HepG2 (cell line): ENCODE data around the gene SFI1. TPM values are rescaled to one million over a fixed set of nuclear protein-coding genes. Genes with fewer than 3 reads are reported as not detected.

ENCODE experiments used
- ATAD3A ChIP-seq: sonication (generic); formaldehyde crosslinking; IDR thresholded peaks from 2 replicates; pipeline ENCODE4 v1.4.0; 2020; ENCODE audit warnings: missing genetic modification reagents
- FOXK1 ChIP-seq: sonication (generic); formaldehyde crosslinking; IDR thresholded peaks from 2 replicates; pipeline ENCODE4 v1.4.0; 2020; ENCODE audit warnings: low read depth, missing genetic modification reagents, borderline replicate concordance
- FOXK2 ChIP-seq: fragments of 450-650 bp; IDR thresholded peaks from 2 replicates; pipeline ENCODE4 v1.6.1; 2016
- FOXM1 ChIP-seq: sonication (generic); formaldehyde crosslinking; IDR thresholded peaks from 2 replicates; pipeline ENCODE4 v1.5.0; 2020; ENCODE audit warnings: missing genetic modification reagents
- GABPA ChIP-seq, 2 experiments: IDR thresholded peaks; 2 replicates each; pipeline ENCODE4 v1.6.1; 2011 to 2016; ENCODE audit warnings: low read depth in 2 of 2, low read length in 1 of 2, missing biosample characterization in 1 of 2, missing genetic modification characterization in 1 of 2
- HINFP ChIP-seq: sonication (generic); formaldehyde crosslinking; IDR thresholded peaks from 2 replicates; pipeline ENCODE4 v1.4.0; 2020; ENCODE audit warnings: low read depth, mild to moderate bottlenecking, missing genetic modification reagents
- HMG20B ChIP-seq: conservative IDR thresholded peaks from 2 replicates; pipeline ENCODE4 v1.6.1; 2016; ENCODE audit warnings: missing genetic modification reagents, missing compliant biosample characterization
- IRF2 ChIP-seq: IDR thresholded peaks from 2 replicates; pipeline ENCODE4 v1.6.1; 2018; ENCODE audit warnings: missing genetic modification reagents, missing compliant biosample characterization
- KDM1A ChIP-seq: IDR thresholded peaks from 2 replicates; pipeline ENCODE4 v1.6.1; 2016; ENCODE audit warnings: missing compliant biosample characterization
- SETDB1 ChIP-seq: sonication (generic); formaldehyde crosslinking; IDR thresholded peaks from 2 replicates; pipeline ENCODE4 v1.5.1; 2020; ENCODE audit warnings: missing genetic modification reagents, mild to moderate bottlenecking, borderline replicate concordance
- SMAD3 ChIP-seq: sonication (generic); formaldehyde crosslinking; IDR thresholded peaks from 2 replicates; pipeline ENCODE4 v1.4.0; 2020; ENCODE audit warnings: missing genetic modification reagents
- SMC3 ChIP-seq: IDR thresholded peaks from 2 replicates; pipeline ENCODE4 v1.6.1; 2011; ENCODE audit warnings: low read length, improper control_type of control experiment
- YEATS2 ChIP-seq: sonication (generic); formaldehyde crosslinking; IDR thresholded peaks from 2 replicates; pipeline ENCODE4 v1.4.0; 2020; ENCODE audit warnings: missing genetic modification reagents, borderline replicate concordance
- ZBTB8A ChIP-seq: sonication (generic); formaldehyde crosslinking; IDR thresholded peaks from 2 replicates; pipeline ENCODE4 v1.4.0; 2020; ENCODE audit warnings: mild to moderate bottlenecking, low read depth, missing genetic modification reagents, borderline replicate concordance
- ZGPAT ChIP-seq: IDR thresholded peaks from 2 replicates; pipeline ENCODE4 v1.6.1; 2016; ENCODE audit warnings: mild to moderate bottlenecking
- ZNF18 ChIP-seq: sonication (generic); formaldehyde crosslinking; IDR thresholded peaks from 2 replicates; pipeline ENCODE4 v1.8.0; 2022; ENCODE audit warnings: mild to moderate bottlenecking, missing genetic modification reagents; ENCODE audit not compliant: insufficient replicate concordance
- ZNF530 ChIP-seq: sonication (generic); formaldehyde crosslinking; IDR thresholded peaks from 2 replicates; pipeline ENCODE4 v1.5.0; 2020; ENCODE audit warnings: low read depth, mild to moderate bottlenecking, missing genetic modification reagents
- ZNF546 ChIP-seq: sonication (generic); formaldehyde crosslinking; conservative IDR thresholded peaks from 2 replicates; pipeline ENCODE4 v1.8.1; 2023; ENCODE audit warnings: mild to moderate bottlenecking, missing genetic modification reagents
- ZNF570 ChIP-seq: sonication (generic); formaldehyde crosslinking; IDR thresholded peaks from 2 replicates; pipeline ENCODE4 v1.4.0; 2020; ENCODE audit warnings: mild to moderate bottlenecking, missing genetic modification reagents, borderline replicate concordance
- ZNF740 ChIP-seq: sonication (generic); formaldehyde crosslinking; IDR thresholded peaks from 2 replicates; pipeline ENCODE4 v1.4.0; 2020; ENCODE audit warnings: missing genetic modification reagents
- ZNF777 ChIP-seq: sonication (generic); formaldehyde crosslinking; IDR thresholded peaks from 2 replicates; pipeline ENCODE4 v1.4.0; 2020; ENCODE audit warnings: missing genetic modification reagents
- ZNF83 ChIP-seq: sonication (generic); formaldehyde crosslinking; IDR thresholded peaks from 2 replicates; pipeline ENCODE4 v1.4.0; 2020; ENCODE audit warnings: missing genetic modification reagents, mild to moderate bottlenecking, borderline replicate concordance
- ZNF850 ChIP-seq: sonication (generic); formaldehyde crosslinking; conservative IDR thresholded peaks from 2 replicates; pipeline ENCODE4 v1.9.0; 2021; ENCODE audit warnings: mild to moderate bottlenecking, missing genetic modification reagents
- ZUFSP ChIP-seq: sonication (generic); formaldehyde crosslinking; IDR thresholded peaks from 2 replicates; pipeline ENCODE4 v1.9.0; 2021; ENCODE audit warnings: missing genetic modification reagents, mild to moderate bottlenecking, borderline replicate concordance
- polyA plus RNA-seq, 8 experiments: library from polyadenylated mRNA; depleted of rRNA in 3 of 8; stranded (reverse) in 7 of 8; unstranded in 1 of 8; fragments of >200 nt; fragmentation: Illumina TruSeq in 4 of 8; extraction: Trizol in 4 of 8; gene quantifications; 2 replicates each; pipeline versions ENCODE4 v1.2.1 to v1.2.3, GENCODE V29; 2011 to 2016; ENCODE audit warnings: low read depth in 4 of 8, missing spikeins in 1 of 8, mixed read lengths in 1 of 8; ENCODE audit not compliant: insufficient read depth in 1 of 8
- total RNA-seq, 5 experiments: library from RNA; depleted of rRNA; stranded (reverse); fragments of >200 nt; fragmentation: Illumina TruSeq; extraction: Trizol; gene quantifications; 2 replicates each; pipeline ENCODE4 v1.2.3, GENCODE V29; 2016; ENCODE audit warnings: low read depth in 1 of 5

SFI1 gene
- total and polyA plus RNA-seq, 2 of the 13 experiments (the other 11 are each of a cell fraction or from before 2014, with no cell fraction given): 20.5 to 40.1 TPM

- TF ChIP-seq ZNF740 (CRISPR knock-in tag) (no peak), ZNF546 (CRISPR knock-in tag) (no peak), ZNF530 (CRISPR knock-in tag) (no peak), YEATS2 (peak; percentile 54; the same call in 1 of the 2 replicates), ZUFSP (no peak), ZBTB8A (CRISPR knock-in tag) (no peak), FOXK1 (CRISPR knock-in tag) (peak; percentile 78; the same call in 1 of the 2 replicates), ZNF777 (CRISPR knock-in tag) (no peak), SMC3 (no peak), FOXM1 (CRISPR knock-in tag) (no peak), SMAD3 (CRISPR knock-in tag) (peak; percentile 36; the same call in 1 of the 2 replicates), ZNF570 (CRISPR knock-in tag) (no peak), FOXK2 (no peak), ZNF850 (CRISPR knock-in tag) (no peak), ZNF83 (no peak), HMG20B (CRISPR knock-in tag) (peak; percentile 75; the same call in 1 of the 2 replicates), GABPA (IDR thresholded peaks at IDR 0.05; ENCODE audit: low read depth, low read length) (no peak), GABPA (CRISPR knock-in tag; IDR thresholded peaks at IDR 0.05; ENCODE audit: low read depth) (0 out of 2 replicates have a peak, but pooled peaks have one; percentile 31), HINFP (CRISPR knock-in tag) (no peak), ATAD3A (no peak), KDM1A (CRISPR knock-in tag) (0 out of 2 replicates have a peak, but pooled peaks have one; percentile 30), IRF2 (CRISPR knock-in tag) (peak; percentile 72; the same call in 1 of the 2 replicates), ZGPAT (CRISPR knock-in tag) (peak; percentile 80), SETDB1 (no peak), ZNF18 (CRISPR knock-in tag) (peak; percentile 31)
Measured at GRCh38 chr22:31586137-31586920, 90.0 kb downstream of the SFI1 start (continued).
